GM21515 (cell line): ENCODE data around the gene MYO19.
"Not testable (repeated sequence)": the region's sequence is repeated elsewhere in the genome, so short reads cannot be mapped to it uniquely, and the experiment has no call there.

Experiments
- ATAC-seq: cut with Tn5 transposase; IDR thresholded peaks from one replicate; pipeline ENCODE4 v1.9.1; 2021; ENCODE audit not compliant: unreplicated experiment

The MYO19 gene

GRCh38 chr17:36464765-36465088 is 69.9 kb downstream of the MYO19 start:
- no peak for ATAC-seq

- ATAC-seq, result no peak
Observed at GRCh38 chr17:36463916-36464764, 70.5 kb downstream of the MYO19 start.

- no peak for ATAC-seq
Observed at GRCh38 chr17:36461330-36462110, 73.1 kb downstream of the MYO19 start.

- no peak for ATAC-seq
Observed at GRCh38 chr17:36460265-36460937, 74.3 kb downstream of the MYO19 start.

GRCh38 chr17:36459601-36460000 is 75.1 kb downstream of the MYO19 start:
- no peak for ATAC-seq

GRCh38 chr17:36459045-36459444 is 75.6 kb downstream of the MYO19 start:
- no peak for ATAC-seq

GRCh38 chr17:36457701-36458100 is 77.0 kb downstream of the MYO19 start:
- ATAC-seq, result not testable (repeated sequence)

- ATAC-seq, result not testable (repeated sequence)
Observed at GRCh38 chr17:36452888-36453287, 81.8 kb downstream of the MYO19 start.

GRCh38 chr17:36449997-36450396 is 84.7 kb downstream of the MYO19 start:
- not testable (repeated sequence) for ATAC-seq
